ENCODE results near the gene ZHX3. TPM values are rescaled to one million over a fixed set of nuclear protein-coding genes. Genes with fewer than 3 reads are reported as not detected.

ZHX3 gene
- total and polyA plus RNA-seq, 10 donors = 1.6 to 26.7 (median 12.3) TPM

DNA sequence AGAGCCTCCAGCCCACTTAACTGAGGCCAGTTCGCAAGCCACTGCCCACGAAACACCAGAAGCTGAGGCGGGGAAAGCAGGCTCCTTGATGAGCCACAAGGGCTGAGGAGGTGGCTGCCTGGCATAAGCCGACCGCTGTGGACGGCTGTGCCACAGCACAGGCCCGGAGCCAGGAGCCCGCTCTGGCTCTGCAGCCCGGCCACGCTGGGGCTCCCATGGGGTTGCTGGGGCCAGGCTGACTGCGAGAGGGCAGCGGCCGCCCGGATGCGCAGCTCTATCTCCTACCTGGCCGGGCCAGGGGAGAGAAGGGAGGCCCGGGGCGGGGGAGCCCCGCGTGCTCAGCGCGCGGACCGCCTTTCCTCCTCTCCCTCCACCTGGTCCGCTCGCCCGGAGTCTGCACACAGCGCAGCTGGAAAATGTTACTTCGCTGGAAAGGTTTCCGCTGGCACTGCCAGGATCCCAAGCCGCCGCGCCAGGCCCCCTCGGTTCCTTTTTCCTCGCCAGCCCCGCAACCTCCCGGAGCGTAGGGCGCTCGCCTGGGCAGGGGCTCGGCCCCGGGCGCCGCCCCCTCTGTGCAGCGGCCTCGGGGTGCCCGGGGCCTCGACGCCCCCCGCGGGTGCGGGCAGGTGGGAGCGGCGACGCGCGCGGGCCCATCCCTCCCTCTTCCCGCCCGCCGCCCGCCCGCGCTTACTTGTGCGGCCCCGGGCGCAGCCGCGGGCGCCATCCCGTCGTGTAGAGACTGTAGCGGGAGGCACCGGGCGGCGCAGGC, 48.4 kb upstream of the ZHX3 start:
- peak overlapping the region in 3 of 8 donors; percentile 6 to 53 (median 13) for H3K4me3 ChIP-seq
- H3K9me3 ChIP-seq = peaks cover 0 to 7% (median 4%) of the 10 kb centered on the region in 8 donors
- peaks cover 0 to 72% (median 42%) of the 10 kb centered on the region in 7 donors for H3K27me3 ChIP-seq (replicated peaks in 1 of 7)
- no peak overlapping the region for H3K27ac ChIP-seq
- TF ChIP-seq POLR2AphosphoS5 (IDR thresholded peaks at IDR 0.05) = no peak
- TF ChIP-seq, protein P1, sequence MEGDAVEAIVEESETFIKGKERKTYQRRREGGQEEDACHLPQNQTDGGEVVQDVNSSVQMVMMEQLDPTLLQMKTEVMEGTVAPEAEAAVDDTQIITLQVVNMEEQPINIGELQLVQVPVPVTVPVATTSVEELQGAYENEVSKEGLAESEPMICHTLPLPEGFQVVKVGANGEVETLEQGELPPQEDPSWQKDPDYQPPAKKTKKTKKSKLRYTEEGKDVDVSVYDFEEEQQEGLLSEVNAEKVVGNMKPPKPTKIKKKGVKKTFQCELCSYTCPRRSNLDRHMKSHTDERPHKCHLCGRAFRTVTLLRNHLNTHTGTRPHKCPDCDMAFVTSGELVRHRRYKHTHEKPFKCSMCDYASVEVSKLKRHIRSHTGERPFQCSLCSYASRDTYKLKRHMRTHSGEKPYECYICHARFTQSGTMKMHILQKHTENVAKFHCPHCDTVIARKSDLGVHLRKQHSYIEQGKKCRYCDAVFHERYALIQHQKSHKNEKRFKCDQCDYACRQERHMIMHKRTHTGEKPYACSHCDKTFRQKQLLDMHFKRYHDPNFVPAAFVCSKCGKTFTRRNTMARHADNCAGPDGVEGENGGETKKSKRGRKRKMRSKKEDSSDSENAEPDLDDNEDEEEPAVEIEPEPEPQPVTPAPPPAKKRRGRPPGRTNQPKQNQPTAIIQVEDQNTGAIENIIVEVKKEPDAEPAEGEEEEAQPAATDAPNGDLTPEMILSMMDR (IDR thresholded peaks at IDR 0.05 in 8 of 11, conservative IDR thresholded peaks at IDR 0.05 in 3 of 11) = no peak
- no peak for TF ChIP-seq POLR2A (IDR thresholded peaks at IDR 0.05)
- intact Hi-C loops (cut with DNase I; ENCODE audit: low total_unique reads) = no loop called here
- H3K4me1 ChIP-seq = peaks cover 0 to 17% (median 9%) of the 10 kb centered on the region in 6 donors
- no peak for DNase-seq
- WGBS, 5 donors = 6 to 9% (median 7%) methylated on average over 20 to 76 of the region's 76 CpGs
- H3K36me3 ChIP-seq = no peaks in the 10 kb centered on the region

DNA sequence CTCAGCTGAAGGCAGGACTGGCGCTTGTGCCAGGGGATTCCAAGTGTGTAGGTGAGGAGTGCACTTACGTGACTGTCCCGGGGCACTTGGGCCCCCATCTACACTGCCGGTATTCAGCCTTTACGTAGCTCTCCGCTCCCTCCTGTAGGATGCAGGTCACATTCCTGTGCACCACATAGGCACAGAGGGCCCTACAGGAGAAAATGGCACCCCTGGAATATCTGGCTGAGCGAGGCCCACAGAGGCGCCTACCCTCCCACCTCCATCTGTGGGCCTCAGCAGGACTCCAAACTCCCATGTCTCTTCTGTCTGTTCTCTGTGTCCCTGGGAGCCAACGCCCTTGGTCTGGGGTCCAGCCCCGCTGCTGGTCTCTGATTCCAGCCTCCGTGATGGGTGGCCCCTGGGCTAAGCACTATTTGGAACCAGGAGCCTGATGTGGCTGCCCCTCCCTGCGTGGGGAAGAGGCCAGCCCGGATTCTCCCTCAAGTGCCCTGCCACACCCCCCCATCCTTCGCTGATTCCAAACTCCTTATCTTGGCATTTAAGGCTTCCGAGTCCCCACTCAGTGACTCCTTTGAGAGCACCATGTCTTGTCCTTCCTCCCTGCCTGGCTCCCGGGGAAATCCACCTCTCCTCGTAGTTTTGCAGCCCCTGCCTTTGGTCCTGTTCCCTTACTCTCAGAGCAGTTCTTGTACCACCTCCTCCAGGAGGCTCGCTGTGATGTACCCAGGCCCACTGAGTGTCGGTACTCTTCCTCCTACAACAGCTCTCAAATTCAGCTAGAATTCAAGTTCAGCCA, 47.6 kb upstream of the ZHX3 start:
- no peaks in the 10 kb centered on the region for H3K36me3 ChIP-seq
- intact Hi-C loops (cut with DNase I; ENCODE audit: low total_unique reads) = no loop called here
- TF ChIP-seq POLR2AphosphoS5 (IDR thresholded peaks at IDR 0.05) (no peak), POLR2A (IDR thresholded peaks at IDR 0.05) (no peak)
- TF ChIP-seq, protein P1 (IDR thresholded peaks at IDR 0.05 in 8 of 11, conservative IDR thresholded peaks at IDR 0.05 in 3 of 11) = no peak
- WGBS, 5 donors = 80 to 83% (median 83%) methylated on average over 18 to 19 of the region's 19 CpGs
- H3K27ac ChIP-seq = no peak overlapping the region
- no peak for DNase-seq
- H3K4me3 ChIP-seq = no peak overlapping the region
- no peaks in the 10 kb centered on the region for H3K9me3 ChIP-seq
- H3K4me1 ChIP-seq = peaks cover 0 to 17% (median 9%) of the 10 kb centered on the region in 6 donors
- H3K27me3 ChIP-seq (replicated peaks in 1 of 7) = peaks cover 0 to 68% (median 42%) of the 10 kb centered on the region in 7 donors

DNA sequence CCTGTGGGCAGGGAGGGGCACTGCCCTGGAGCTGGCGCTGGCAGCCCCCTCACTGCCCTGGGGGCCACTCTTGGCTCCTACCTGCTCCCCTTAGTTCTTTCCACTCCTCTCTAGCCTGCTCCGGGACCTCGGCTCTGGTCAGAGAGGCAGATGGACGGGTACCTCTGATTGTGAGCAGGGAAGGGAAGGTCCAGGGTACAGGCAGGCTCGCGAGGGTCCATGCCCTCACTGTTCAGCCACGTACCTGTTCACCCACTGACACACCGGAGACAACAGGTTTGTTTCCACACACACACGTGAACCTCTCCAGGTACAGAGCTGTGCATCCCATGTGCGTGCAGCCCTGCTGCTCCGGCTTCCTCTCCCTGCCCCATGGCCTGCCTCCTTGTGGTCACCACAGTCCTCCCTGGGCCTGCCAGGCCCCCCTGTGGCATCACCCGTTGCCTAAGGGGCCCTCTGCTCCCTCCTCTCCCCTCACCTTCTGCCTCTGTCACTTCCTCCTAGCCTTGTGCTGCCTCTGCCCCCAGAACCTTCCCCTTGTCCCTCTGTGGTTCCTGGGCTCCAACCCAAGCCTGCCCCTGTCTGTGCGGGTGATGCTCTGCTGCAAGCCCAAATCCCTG, 46.8 kb upstream of the ZHX3 start:
- TF ChIP-seq, protein P1 (IDR thresholded peaks at IDR 0.05 in 8 of 11, conservative IDR thresholded peaks at IDR 0.05 in 3 of 11) = no peak
- no peak for TF ChIP-seq POLR2A (IDR thresholded peaks at IDR 0.05)
- TF ChIP-seq POLR2AphosphoS5 (IDR thresholded peaks at IDR 0.05) = no peak
- no peaks in the 10 kb centered on the region for H3K36me3 ChIP-seq
- DNase-seq = no peak
- peaks cover 0 to 17% (median 9%) of the 10 kb centered on the region in 6 donors for H3K4me1 ChIP-seq
- WGBS, 5 donors = 78 to 83% (median 80%) methylated on average over 13 of the region's 13 CpGs
- H3K4me3 ChIP-seq = no peak overlapping the region
- peaks cover 0 to 60% (median 40%) of the 10 kb centered on the region in 7 donors for H3K27me3 ChIP-seq (replicated peaks in 1 of 7)
- H3K27ac ChIP-seq = no peak overlapping the region
- H3K9me3 ChIP-seq = no peaks in the 10 kb centered on the region
- intact Hi-C loops (cut with DNase I; ENCODE audit: low total_unique reads) = no loop called here

Data from spleen (tissue), 11 donors.